ENCODE measurements around the gene SUGCT. TPM values are rescaled to one million over a fixed set of nuclear protein-coding genes. Genes with fewer than 3 reads are reported as not detected.
"Not testable (repeated sequence)": the region's sequence is repeated elsewhere in the genome, so short reads cannot be mapped to it uniquely, and the experiment has no call there.

SUGCT gene
- total RNA-seq, 2 experiments from 2014 or later: 0.81 to 1.2 TPM

GRCh38 chr7:40211276-40212003 is 76.6 kb downstream of the SUGCT start:
- CTCF ChIA-PET: no interaction called here

DNA sequence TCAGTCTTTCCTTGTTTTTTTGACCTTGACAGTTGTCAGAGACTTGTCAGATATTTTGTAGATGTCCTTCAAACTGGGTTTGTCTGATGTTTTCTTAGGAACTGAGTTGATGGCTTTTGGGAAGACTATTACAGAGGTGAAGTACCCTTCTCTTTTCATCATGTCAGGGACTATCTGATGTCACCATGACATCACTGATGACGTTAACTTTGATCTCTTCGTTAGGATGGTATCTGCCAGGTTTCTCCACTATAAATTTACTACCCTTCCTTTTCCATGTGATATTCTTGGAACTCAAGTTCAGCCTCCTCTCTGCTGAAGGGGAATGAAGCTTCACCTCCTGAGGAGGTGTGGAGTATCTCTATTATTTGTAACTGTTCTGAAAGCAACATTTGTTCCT is 78.5 kb downstream of the SUGCT start:
- DNase-seq: no peak
- no peaks in the 10 kb centered on the region for H3K4me1 Mint-ChIP-seq (ENCODE audit: low read depth)
- H3K4me3 Mint-ChIP-seq: no peak overlapping the region
- CTCF ChIA-PET: no interaction called here
- intact Hi-C loops (cut with micrococcal nuclease): no loop called here
- no peaks in the 10 kb centered on the region for H3K9me3 Mint-ChIP-seq
- H3K27ac Mint-ChIP-seq: no peak overlapping the region
- H3K36me3 Mint-ChIP-seq (ENCODE audit: low read depth): no peaks in the 10 kb centered on the region
- H3K27me3 Mint-ChIP-seq (ENCODE audit: low read depth): no peaks in the 10 kb centered on the region

More at GRCh38 chr7:40211276-40212003, 76.6 kb downstream of the SUGCT start:
- no peaks in the 10 kb centered on the region for H3K27me3 Mint-ChIP-seq (ENCODE audit: low read depth)
- no peaks in the 10 kb centered on the region for H3K36me3 Mint-ChIP-seq (ENCODE audit: low read depth)
- no peak for DNase-seq
- no peaks in the 10 kb centered on the region for H3K4me1 Mint-ChIP-seq (ENCODE audit: low read depth)
- intact Hi-C loops (cut with micrococcal nuclease): no loop called here
- no peaks in the 10 kb centered on the region for H3K9me3 Mint-ChIP-seq
- H3K27ac Mint-ChIP-seq: no peak overlapping the region
- no peak overlapping the region for H3K4me3 Mint-ChIP-seq

DNA sequence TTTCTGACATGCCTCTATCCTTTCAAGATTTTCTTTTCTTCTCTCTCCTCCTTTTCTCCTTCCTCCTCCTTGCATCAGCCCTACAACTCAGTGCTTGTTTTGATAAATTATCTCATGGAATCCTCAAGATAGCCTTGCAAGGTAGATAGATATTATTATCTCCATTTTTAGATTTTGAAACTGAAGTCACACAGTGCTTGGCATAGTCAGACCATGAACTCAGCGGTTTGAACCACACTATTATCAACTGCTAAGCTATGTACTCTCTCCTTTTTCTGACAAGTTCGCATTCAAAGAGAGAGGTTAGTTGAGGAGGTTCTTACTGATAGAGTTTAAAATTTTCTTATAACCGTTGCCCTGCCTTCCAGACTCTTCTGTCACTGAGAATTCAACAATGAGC is 79.1 kb downstream of the SUGCT start:
- DNase-seq: no peak
- H3K27me3 Mint-ChIP-seq (ENCODE audit: low read depth): no peaks in the 10 kb centered on the region
- no peaks in the 10 kb centered on the region for H3K4me1 Mint-ChIP-seq (ENCODE audit: low read depth)
- no peak overlapping the region for H3K27ac Mint-ChIP-seq
- no peak overlapping the region for H3K4me3 Mint-ChIP-seq
- CTCF ChIA-PET: interaction anchor here (0.6 kb wide), 1 partner anchor 703 kb away, joined by 3 read pairs; no protein-coding TSS in a partner anchor
- intact Hi-C loops (cut with micrococcal nuclease): no loop called here
- peaks cover 4% of the 10 kb centered on the region for H3K36me3 Mint-ChIP-seq (ENCODE audit: low read depth)
- no peaks in the 10 kb centered on the region for H3K9me3 Mint-ChIP-seq

GRCh38 chr7:40218612-40219011 is 83.8 kb downstream of the SUGCT start:
- H3K4me1 Mint-ChIP-seq (ENCODE audit: low read depth); H3K27me3 Mint-ChIP-seq (ENCODE audit: low read depth); H3K36me3 Mint-ChIP-seq (ENCODE audit: low read depth); H3K9me3 Mint-ChIP-seq; H3K4me3 Mint-ChIP-seq; DNase-seq; CTCF ChIA-PET; intact Hi-C loops (cut with micrococcal nuclease); H3K27ac Mint-ChIP-seq: not testable (repeated sequence)

GRCh38 chr7:40219917-40220316 is 85.1 kb downstream of the SUGCT start:
- intact Hi-C loops (cut with micrococcal nuclease): no loop called here
- H3K9me3 Mint-ChIP-seq: no peaks in the 10 kb centered on the region
- CTCF ChIA-PET: interaction anchor here (2.3 kb wide), 1 partner anchor 13 kb away, joined by 9 read pairs; no protein-coding TSS in a partner anchor
- H3K27me3 Mint-ChIP-seq (ENCODE audit: low read depth): peaks cover 2% of the 10 kb centered on the region
- H3K4me3 Mint-ChIP-seq: no peak overlapping the region
- no peak overlapping the region for H3K27ac Mint-ChIP-seq
- H3K36me3 Mint-ChIP-seq (ENCODE audit: low read depth): peaks cover 5% of the 10 kb centered on the region
- no peak for DNase-seq
- H3K4me1 Mint-ChIP-seq (ENCODE audit: low read depth): no peaks in the 10 kb centered on the region

DNA sequence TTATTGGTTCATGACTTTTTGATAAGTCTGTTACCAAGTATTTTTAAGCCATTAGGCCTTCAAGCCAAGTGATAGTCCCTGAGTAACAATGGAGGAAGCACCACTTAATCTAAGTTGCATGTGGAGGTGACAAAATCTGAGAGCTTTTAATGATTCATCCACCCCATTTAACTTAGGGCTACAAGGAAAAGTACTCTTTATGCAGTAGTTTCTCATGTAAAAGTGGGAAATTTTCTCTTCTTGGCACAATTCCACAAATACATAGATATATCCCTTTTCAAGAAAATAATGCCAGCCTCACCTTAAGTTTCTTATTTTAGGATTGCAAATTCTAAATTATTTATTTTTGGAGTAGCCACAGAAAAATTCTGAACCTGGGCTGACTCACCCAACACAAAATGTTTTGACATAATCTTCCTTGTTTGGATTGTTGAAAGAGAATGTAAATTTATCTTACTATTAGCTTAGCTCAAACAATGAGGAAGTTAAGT is 85.7 kb downstream of the SUGCT start:
- no peak overlapping the region for H3K4me3 Mint-ChIP-seq
- H3K4me1 Mint-ChIP-seq (ENCODE audit: low read depth): no peaks in the 10 kb centered on the region
- H3K27ac Mint-ChIP-seq: no peak overlapping the region
- intact Hi-C loops (cut with micrococcal nuclease): no loop called here
- H3K27me3 Mint-ChIP-seq (ENCODE audit: low read depth): peaks cover 2% of the 10 kb centered on the region
- no peaks in the 10 kb centered on the region for H3K9me3 Mint-ChIP-seq
- no peak for DNase-seq
- H3K36me3 Mint-ChIP-seq (ENCODE audit: low read depth): peaks cover 5% of the 10 kb centered on the region
- CTCF ChIA-PET: interaction anchor here (2.3 kb wide), 1 partner anchor 12 kb away, joined by 9 read pairs; no protein-coding TSS in a partner anchor

DNA sequence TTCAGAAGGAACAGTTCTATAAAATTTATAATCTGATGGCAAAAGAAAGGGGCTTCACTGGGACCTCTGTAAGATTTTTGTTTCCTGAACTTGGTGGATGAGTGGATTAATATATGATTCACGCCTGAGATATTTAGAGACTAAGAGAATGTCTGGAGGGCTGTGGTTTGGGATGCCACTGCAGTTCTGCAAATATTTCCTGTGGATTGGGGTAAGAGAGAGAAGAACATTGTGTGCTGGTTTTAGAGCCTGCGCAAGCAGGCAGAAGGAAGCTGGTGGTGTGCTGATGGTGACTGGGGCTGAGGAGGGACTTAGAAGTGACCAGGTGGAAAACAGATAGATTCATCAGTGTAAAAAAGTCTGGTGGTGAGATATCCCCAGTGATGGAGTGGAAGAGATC is 87.0 kb downstream of the SUGCT start:
- H3K4me3 Mint-ChIP-seq: no peak overlapping the region
- peaks cover 2% of the 10 kb centered on the region for H3K27me3 Mint-ChIP-seq (ENCODE audit: low read depth)
- CTCF ChIA-PET: interaction anchor here (1.4 kb wide), 1 partner anchor 10 kb away, joined by 4 read pairs; no protein-coding TSS in a partner anchor
- peaks cover 5% of the 10 kb centered on the region for H3K36me3 Mint-ChIP-seq (ENCODE audit: low read depth)
- no peaks in the 10 kb centered on the region for H3K4me1 Mint-ChIP-seq (ENCODE audit: low read depth)
- no peaks in the 10 kb centered on the region for H3K9me3 Mint-ChIP-seq
- no peak overlapping the region for H3K27ac Mint-ChIP-seq
- DNase-seq: no peak
- intact Hi-C loops (cut with micrococcal nuclease): no loop called here

DNA sequence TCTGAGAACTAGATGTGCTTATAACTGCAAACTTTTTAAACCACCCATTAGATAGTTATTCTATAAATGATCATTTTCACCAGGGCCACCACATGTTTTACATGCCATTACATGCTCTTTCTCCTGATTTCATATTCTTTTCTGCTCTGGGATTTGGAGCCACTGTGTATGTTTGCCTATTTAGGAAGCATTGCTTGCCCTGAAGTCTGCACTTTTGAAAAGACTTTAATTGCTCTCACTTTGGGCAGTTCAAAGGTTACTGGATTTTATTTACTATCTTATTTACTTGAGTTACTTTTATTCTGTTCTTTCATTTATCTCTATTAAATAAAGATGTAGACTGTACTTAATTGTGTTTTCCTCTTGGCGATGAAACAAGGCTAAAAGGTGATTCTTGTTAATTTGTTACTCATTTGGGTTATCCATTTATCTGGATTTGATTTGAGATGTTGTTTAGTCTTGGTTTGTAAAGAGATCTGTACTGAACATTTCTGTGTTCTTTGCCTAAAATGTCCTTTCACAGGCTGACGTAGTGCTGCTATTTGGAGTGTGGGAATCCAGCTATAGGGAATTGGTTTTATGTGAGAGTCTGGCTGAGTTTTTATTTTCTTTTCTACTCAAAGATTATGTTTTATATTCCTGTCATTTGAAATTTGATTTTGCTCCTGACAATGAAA is 88.8 kb downstream of the SUGCT start:
- no peak for DNase-seq
- no peak overlapping the region for H3K4me3 Mint-ChIP-seq
- CTCF ChIA-PET: no interaction called here
- H3K27me3 Mint-ChIP-seq (ENCODE audit: low read depth): peaks cover 2% of the 10 kb centered on the region
- peaks cover 4% of the 10 kb centered on the region for H3K36me3 Mint-ChIP-seq (ENCODE audit: low read depth)
- intact Hi-C loops (cut with micrococcal nuclease): no loop called here
- no peak overlapping the region for H3K27ac Mint-ChIP-seq
- H3K4me1 Mint-ChIP-seq (ENCODE audit: low read depth): no peaks in the 10 kb centered on the region
- H3K9me3 Mint-ChIP-seq: no peaks in the 10 kb centered on the region

DNA sequence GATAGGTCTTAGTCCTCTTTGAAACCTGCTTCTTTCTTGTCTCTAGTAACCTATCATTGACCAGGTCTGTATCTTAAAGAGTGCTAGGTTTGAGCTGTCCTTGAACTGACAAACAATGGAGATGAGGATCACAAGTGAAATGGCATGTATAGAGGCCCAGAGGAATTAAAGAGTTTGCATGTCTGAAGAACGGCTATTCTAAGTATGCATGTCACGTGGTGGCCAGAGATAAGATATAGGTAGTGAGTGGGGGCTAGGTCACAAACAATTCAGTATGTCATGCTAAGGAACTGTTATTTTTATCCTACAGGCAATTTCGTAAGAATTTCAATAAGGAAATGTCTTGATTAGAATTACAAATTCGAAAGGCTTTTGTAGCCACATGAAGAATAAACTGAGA is 95.3 kb downstream of the SUGCT start:
- CTCF ChIA-PET: interaction anchor here (0.6 kb wide), 1 partner anchor 9 kb away, joined by 3 read pairs; no protein-coding TSS in a partner anchor
- intact Hi-C loops (cut with micrococcal nuclease): loop anchor here (5.0 kb wide), 1 partner anchor 82 kb away; no protein-coding TSS in a partner anchor
- H3K9me3 Mint-ChIP-seq: no peaks in the 10 kb centered on the region
- no peaks in the 10 kb centered on the region for H3K27me3 Mint-ChIP-seq (ENCODE audit: low read depth)
- no peak overlapping the region for H3K27ac Mint-ChIP-seq
- no peak for DNase-seq
- peaks cover 8% of the 10 kb centered on the region for H3K4me1 Mint-ChIP-seq (ENCODE audit: low read depth)
- no peak overlapping the region for H3K4me3 Mint-ChIP-seq
- H3K36me3 Mint-ChIP-seq (ENCODE audit: low read depth): no peaks in the 10 kb centered on the region

DNA sequence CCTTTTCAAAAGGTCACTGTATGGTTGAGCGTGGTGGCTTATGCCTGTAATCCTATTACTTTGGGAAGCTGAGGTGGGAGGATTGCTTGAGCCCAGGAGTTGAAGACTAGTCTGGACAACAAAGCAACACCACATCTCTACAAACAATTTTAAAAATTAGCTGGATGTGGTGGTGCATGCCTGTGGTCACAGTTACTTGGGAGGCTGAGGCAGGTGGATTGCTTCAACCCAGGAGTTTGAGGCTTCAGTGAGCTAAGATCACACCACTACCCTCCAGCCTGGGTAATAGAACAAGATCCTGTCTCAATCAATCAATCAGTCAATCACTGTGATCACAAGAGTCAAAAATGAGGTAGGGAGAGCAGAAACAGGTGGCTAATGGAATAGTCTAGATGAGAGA is 97.0 kb downstream of the SUGCT start:
- no peak overlapping the region for H3K4me3 Mint-ChIP-seq
- H3K9me3 Mint-ChIP-seq: no peaks in the 10 kb centered on the region
- CTCF ChIA-PET: interaction anchor here (1.0 to 2.6 kb wide), 11 partner anchors 9 to 1473 kb away, joined by 3 to 9 read pairs (median 4); no protein-coding TSS in a partner anchor
- intact Hi-C loops (cut with micrococcal nuclease): loop anchor here (1.0 to 5.0 kb wide), 4 partner anchors 81 to 1473 kb away; no protein-coding TSS in a partner anchor
- no peaks in the 10 kb centered on the region for H3K36me3 Mint-ChIP-seq (ENCODE audit: low read depth)
- peaks cover 8% of the 10 kb centered on the region for H3K4me1 Mint-ChIP-seq (ENCODE audit: low read depth)
- no peak for DNase-seq
- no peak overlapping the region for H3K27ac Mint-ChIP-seq
- H3K27me3 Mint-ChIP-seq (ENCODE audit: low read depth): no peaks in the 10 kb centered on the region

- intact Hi-C loops (cut with micrococcal nuclease): loop anchor here (1.0 to 5.0 kb wide), 4 partner anchors 80 to 1472 kb away; no protein-coding TSS in a partner anchor
- no peak overlapping the region for H3K4me3 Mint-ChIP-seq
- peaks cover 8% of the 10 kb centered on the region for H3K4me1 Mint-ChIP-seq (ENCODE audit: low read depth)
- DNase-seq: peak; percentile 52
- H3K27ac Mint-ChIP-seq: no peak overlapping the region
- H3K9me3 Mint-ChIP-seq: no peaks in the 10 kb centered on the region
- H3K27me3 Mint-ChIP-seq (ENCODE audit: low read depth): no peaks in the 10 kb centered on the region
- CTCF ChIA-PET: interaction anchor here (0.6 to 2.6 kb wide), 19 partner anchors 10 to 1505 kb away, joined by 3 to 9 read pairs (median 4); no protein-coding TSS in a partner anchor
- no peaks in the 10 kb centered on the region for H3K36me3 Mint-ChIP-seq (ENCODE audit: low read depth)
These were observed 97.6 kb downstream of the SUGCT start for GRCh38 chr7:40232242-40232893.

DNA sequence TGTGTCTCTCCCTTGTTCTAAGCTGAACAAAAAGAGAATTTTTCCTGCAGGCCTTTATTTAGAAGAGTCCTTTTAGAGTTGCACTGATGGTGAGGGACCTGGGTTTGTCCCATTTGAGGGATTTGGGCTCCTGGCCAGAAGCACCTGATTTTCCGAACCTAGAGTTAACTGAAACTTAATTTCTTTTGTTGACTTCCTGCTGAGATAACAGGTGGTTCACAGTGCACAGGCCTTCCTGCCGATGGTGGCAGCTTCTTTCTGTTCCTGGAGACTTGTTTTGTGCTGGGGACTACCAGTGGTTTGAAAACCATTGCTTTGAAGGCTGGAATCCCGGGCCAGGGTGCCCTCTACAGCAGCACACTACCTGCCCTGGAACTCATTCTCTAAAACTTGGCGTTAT is 99.2 kb downstream of the SUGCT start:
- intact Hi-C loops (cut with micrococcal nuclease): loop anchor here (5.0 kb wide), 1 partner anchor 78 kb away; no protein-coding TSS in a partner anchor
- H3K4me1 Mint-ChIP-seq (ENCODE audit: low read depth): peaks cover 8% of the 10 kb centered on the region
- H3K36me3 Mint-ChIP-seq (ENCODE audit: low read depth): no peaks in the 10 kb centered on the region
- no peak overlapping the region for H3K27ac Mint-ChIP-seq
- H3K4me3 Mint-ChIP-seq: no peak overlapping the region
- DNase-seq: peak; percentile 24
- CTCF ChIA-PET: interaction anchor here (0.6 to 2.2 kb wide), 3 partner anchors 91 to 337 kb away, joined by 3 to 7 read pairs (median 6); no protein-coding TSS in a partner anchor
- H3K27me3 Mint-ChIP-seq (ENCODE audit: low read depth): no peaks in the 10 kb centered on the region
- H3K9me3 Mint-ChIP-seq: no peaks in the 10 kb centered on the region

Data from activated naive CD4-positive, alpha-beta T cell treated with anti-CD3 and anti-CD28 coated beads for 36 hours (primary cell).